Thyroid gland (tissue), 4 donors: Measurements from ENCODE around the gene MYB.

ENCODE experiments used
- CTCF ChIP-seq, 6 experiments: fragments of 200-600 bp in 3 of 6; fragments of 450-650 bp in 3 of 6; sonication (generic) in 3 of 6; IDR thresholded peaks; one replicate each; pipeline ENCODE4 v1.5.1; 2016 to 2019; ENCODE audit warnings: antibody characterized with exemption in 6 of 6, mild to moderate bottlenecking in 2 of 6, inconsistent platforms in 1 of 6, moderate library complexity in 1 of 6
- POLR2A ChIP-seq, 2 donors: fragments of 450-650 bp; IDR thresholded peaks; one replicate each; pipeline ENCODE4 v1.6.1; 2017; ENCODE audit warnings: antibody characterized with exemption in 2 of 2, mild to moderate bottlenecking in 2 of 2, moderate library complexity in 1 of 2

GRCh38 chr6:135186255-135186654, 5.1 kb downstream of the MYB start:
- TF ChIP-seq CTCF (IDR thresholded peaks at IDR 0.05) (no peak), POLR2A (IDR thresholded peaks at IDR 0.05) (no peak)
